DND-41 (cell line): ENCODE measurements around the gene FAM50B.

Source experiments
- ATAC-seq: fragments of 200-7000 bp; cut with Tn5 transposase; 3 replicates; pipeline ENCODE4 v1.9.1; 2021; ENCODE audit warnings: low read depth; ENCODE audit not compliant: insufficient read depth
- DNase-seq: peaks from one replicate; pipeline ENCODE4 v3.0.0-alpha.2; 2020
- H2AFZ ChIP-seq: 2 replicates; pipeline ENCODE4 v1.6.0; 2012; ENCODE audit warnings: low read depth, low read length
- H3K27ac ChIP-seq: 2 replicates; pipeline ENCODE4 v1.5.1; 2012; ENCODE audit warnings: low read length, inconsistent platforms
- H3K27me3 ChIP-seq: fragments of 200-600 bp; sonication (generic); 2 replicates; pipeline ENCODE4 v1.6.0; 2012; ENCODE audit warnings: low read length, mild to moderate bottlenecking, inconsistent platforms; ENCODE audit not compliant: insufficient read depth, poor library complexity
- H3K36me3 ChIP-seq: 2 replicates; pipeline ENCODE4 v1.5.1; 2012; ENCODE audit warnings: low read length, inconsistent platforms; ENCODE audit not compliant: insufficient read depth
- H3K4me1 ChIP-seq: 2 replicates; pipeline ENCODE4 v1.5.1; 2012; ENCODE audit warnings: mild to moderate bottlenecking, low read length; ENCODE audit not compliant: insufficient read depth
- H3K4me2 ChIP-seq: 2 replicates; pipeline ENCODE4 v1.6.0; 2012; ENCODE audit warnings: mild to moderate bottlenecking, moderate library complexity, low read length, inconsistent platforms; ENCODE audit not compliant: insufficient read depth
- H3K4me3 ChIP-seq, 2 experiments: fragments of 200-600 bp in 1 of 2; shearing (Covaris generic) in 1 of 2; 2 replicates each; pipeline ENCODE4 v1.5.1; 2012 to 2016; ENCODE audit warnings: inconsistent platforms in 2 of 2, low read length in 2 of 2, mild to moderate bottlenecking in 2 of 2, low read depth in 1 of 2, moderate library complexity in 1 of 2
- H3K79me2 ChIP-seq: 2 replicates; pipeline ENCODE4 v1.6.0; 2012; ENCODE audit warnings: low read length, inconsistent platforms; ENCODE audit not compliant: insufficient read depth
- H3K9ac ChIP-seq: 2 replicates; pipeline ENCODE4 v1.6.0; 2012; ENCODE audit warnings: low read depth, mild to moderate bottlenecking, inconsistent platforms, low read length, moderate library complexity
- H3K9me3 ChIP-seq: 2 replicates; pipeline ENCODE4 v1.5.1; 2012; ENCODE audit warnings: low read length, moderate library complexity, mild to moderate bottlenecking, inconsistent platforms; ENCODE audit not compliant: insufficient read depth, severe bottlenecking
- H4K20me1 ChIP-seq: 2 replicates; pipeline ENCODE4 v1.6.0; 2012; ENCODE audit warnings: low read length; ENCODE audit not compliant: insufficient read depth
- CTCF ChIP-seq: IDR thresholded peaks from 2 replicates; pipeline ENCODE4 v1.5.1; 2012; ENCODE audit warnings: borderline replicate concordance, low read length, moderate library complexity, mild to moderate bottlenecking; ENCODE audit not compliant: poor library complexity, severe bottlenecking; ENCODE audit errors: extremely low read depth
- EZH2 ChIP-seq: IDR thresholded peaks from 3 replicates; pipeline ENCODE4 v1.6.1; 2012; ENCODE audit warnings: borderline replicate concordance, low read depth, mild to moderate bottlenecking, moderate library complexity, low read length, inconsistent platforms; ENCODE audit not compliant: severe bottlenecking

FAM50B gene

GRCh38 chr6:3875486-3875885, 26.3 kb downstream of the FAM50B start:
- Histone ChIP-seq H3K4me1 (no peaks in the 10 kb centered on the region), H3K27me3 (peaks cover 27% of the 10 kb centered on the region), H3K9me3 (no peaks in the 10 kb centered on the region), H3K36me3 (no peaks in the 10 kb centered on the region), H3K9ac (no peak overlapping the region), H3K4me2 (no peak overlapping the region), H2AFZ (no peak overlapping the region), H3K79me2 (no peaks in the 10 kb centered on the region), H3K4me3 (no peak overlapping the region), H3K27ac (no peak overlapping the region), H4K20me1 (no peaks in the 10 kb centered on the region)
- DNase-seq (no peak), ATAC-seq (no peak)
- no peak for TF ChIP-seq EZH2
- TF ChIP-seq CTCF: no peak

GRCh38 chr6:3876101-3876500, 26.9 kb downstream of the FAM50B start:
- no peaks in the 10 kb centered on the region for H4K20me1 ChIP-seq
- no peak for ATAC-seq
- DNase-seq: no peak
- H3K4me3 ChIP-seq: no peak overlapping the region
- TF ChIP-seq CTCF (no peak), EZH2 (no peak)
- H3K9me3 ChIP-seq: no peaks in the 10 kb centered on the region
- H3K9ac ChIP-seq: no peak overlapping the region
- no peaks in the 10 kb centered on the region for H3K79me2 ChIP-seq
- H3K4me2 ChIP-seq: no peak overlapping the region
- peaks cover 27% of the 10 kb centered on the region for H3K27me3 ChIP-seq
- H3K36me3 ChIP-seq: no peaks in the 10 kb centered on the region
- no peak overlapping the region for H2AFZ ChIP-seq
- no peak overlapping the region for H3K27ac ChIP-seq
- H3K4me1 ChIP-seq: no peaks in the 10 kb centered on the region

- Histone ChIP-seq H3K27me3 (peaks cover 27% of the 10 kb centered on the region), H3K79me2 (no peaks in the 10 kb centered on the region), H3K9me3 (no peaks in the 10 kb centered on the region), H3K4me2 (no peak overlapping the region), H4K20me1 (no peaks in the 10 kb centered on the region), H3K4me3 (no peak overlapping the region), H3K4me1 (no peaks in the 10 kb centered on the region), H3K27ac (no peak overlapping the region), H2AFZ (no peak overlapping the region), H3K9ac (no peak overlapping the region), H3K36me3 (no peaks in the 10 kb centered on the region)
- TF ChIP-seq EZH2: no peak
- TF ChIP-seq CTCF: no peak
- DNase-seq (no peak), ATAC-seq (no peak)
Observed at GRCh38 chr6:3876866-3877265, 27.7 kb downstream of the FAM50B start.

- Histone ChIP-seq H3K79me2 (no peaks in the 10 kb centered on the region), H3K9me3 (no peaks in the 10 kb centered on the region), H3K27me3 (peaks cover 25% of the 10 kb centered on the region)
Observed at GRCh38 chr6:3878048-3878666, 29.0 kb downstream of the FAM50B start.

More at GRCh38 chr6:3878048-3878666, 29.0 kb downstream of the FAM50B start:
- no peak overlapping the region for H2AFZ ChIP-seq
- TF ChIP-seq EZH2 (no peak), CTCF (no peak)
- H3K27ac ChIP-seq: no peak overlapping the region
- no peaks in the 10 kb centered on the region for H4K20me1 ChIP-seq
- H3K4me3 ChIP-seq: no peak overlapping the region
- H3K9ac ChIP-seq: no peak overlapping the region
- ATAC-seq: no peak
- no peak overlapping the region for H3K4me2 ChIP-seq
- no peaks in the 10 kb centered on the region for H3K4me1 ChIP-seq
- H3K36me3 ChIP-seq: no peaks in the 10 kb centered on the region
- DNase-seq: no peak
